ENCODE measurements around the gene SESN1.

- TF ChIP-seq ZNF444 (CRISPR knock-in tag; IDR thresholded peaks at IDR 0.05) (no peak), CTCF (IDR thresholded peaks at IDR 0.05 in 2 of 3, conservative IDR thresholded peaks at IDR 0.05 in 1 of 3; ENCODE audit: insufficient read depth in 2 of 3, low read depth in 1 of 3, low read length in 3 of 3) (no peak), CTBP1 (IDR thresholded peaks at IDR 0.05; ENCODE audit: borderline replicate concordance) (no peak), ZBTB43 (CRISPR knock-in tag; IDR thresholded peaks at IDR 0.05) (no peak), NONO (IDR thresholded peaks at IDR 0.05; ENCODE audit: low read depth in 2 of 2, low read length in 1 of 2) (no peak), USF1 (CRISPR knock-in tag; IDR thresholded peaks at IDR 0.05) (no peak)
- TF ChIP-seq, protein P1, sequence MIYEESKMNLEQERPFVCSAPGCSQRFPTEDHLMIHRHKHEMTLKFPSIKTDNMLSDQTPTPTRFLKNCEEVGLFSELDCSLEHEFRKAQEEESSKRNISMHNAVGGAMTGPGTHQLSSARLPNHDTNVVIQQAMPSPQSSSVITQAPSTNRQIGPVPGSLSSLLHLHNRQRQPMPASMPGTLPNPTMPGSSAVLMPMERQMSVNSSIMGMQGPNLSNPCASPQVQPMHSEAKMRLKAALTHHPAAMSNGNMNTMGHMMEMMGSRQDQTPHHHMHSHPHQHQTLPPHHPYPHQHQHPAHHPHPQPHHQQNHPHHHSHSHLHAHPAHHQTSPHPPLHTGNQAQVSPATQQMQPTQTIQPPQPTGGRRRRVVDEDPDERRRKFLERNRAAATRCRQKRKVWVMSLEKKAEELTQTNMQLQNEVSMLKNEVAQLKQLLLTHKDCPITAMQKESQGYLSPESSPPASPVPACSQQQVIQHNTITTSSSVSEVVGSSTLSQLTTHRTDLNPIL (CRISPR knock-in tag; IDR thresholded peaks at IDR 0.05), result no peak
Measured at GRCh38 chr6:108944071-108944470, 150.6 kb downstream of the SESN1 start.
